ENCODE results near the gene CAMSAP2.

Gene CAMSAP2

DNA sequence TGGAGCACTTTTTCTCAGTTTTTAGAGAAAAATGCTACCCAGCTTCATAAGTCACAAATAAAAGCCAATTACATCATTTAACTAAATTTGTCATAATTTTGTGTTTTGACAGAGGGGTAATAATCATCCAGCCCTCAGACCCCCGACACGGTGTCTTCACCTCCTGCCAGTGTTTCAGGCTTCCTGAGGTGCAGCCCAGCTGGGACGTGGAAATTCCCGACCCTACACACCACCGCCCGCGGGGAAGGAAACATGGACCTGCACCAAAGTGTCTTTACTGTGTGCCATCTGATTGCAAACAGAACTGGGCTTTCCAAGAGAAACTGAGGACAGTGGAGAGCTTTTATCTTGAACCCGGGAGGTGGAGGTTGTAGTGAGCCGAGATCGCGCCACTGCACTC, 148.3 kb downstream of the CAMSAP2 start:
- H3K4me3 ChIP-seq (ENCODE audit: low read length, poor library complexity, severe bottlenecking): peak overlapping the region; percentile 80
- no peaks in the 10 kb centered on the region for H3K36me3 ChIP-seq (ENCODE audit: insufficient read depth, low read length)
- H2AFZ ChIP-seq (ENCODE audit: low read length): no peak overlapping the region
- no peaks in the 10 kb centered on the region for H3K9me2 ChIP-seq (replicated peaks; ENCODE audit: low read depth, low read length)
- TF ChIP-seq EZH2phosphoT487 (IDR thresholded peaks at IDR 0.05; ENCODE audit: borderline replicate concordance): no peak
- TF ChIP-seq, protein P1, sequence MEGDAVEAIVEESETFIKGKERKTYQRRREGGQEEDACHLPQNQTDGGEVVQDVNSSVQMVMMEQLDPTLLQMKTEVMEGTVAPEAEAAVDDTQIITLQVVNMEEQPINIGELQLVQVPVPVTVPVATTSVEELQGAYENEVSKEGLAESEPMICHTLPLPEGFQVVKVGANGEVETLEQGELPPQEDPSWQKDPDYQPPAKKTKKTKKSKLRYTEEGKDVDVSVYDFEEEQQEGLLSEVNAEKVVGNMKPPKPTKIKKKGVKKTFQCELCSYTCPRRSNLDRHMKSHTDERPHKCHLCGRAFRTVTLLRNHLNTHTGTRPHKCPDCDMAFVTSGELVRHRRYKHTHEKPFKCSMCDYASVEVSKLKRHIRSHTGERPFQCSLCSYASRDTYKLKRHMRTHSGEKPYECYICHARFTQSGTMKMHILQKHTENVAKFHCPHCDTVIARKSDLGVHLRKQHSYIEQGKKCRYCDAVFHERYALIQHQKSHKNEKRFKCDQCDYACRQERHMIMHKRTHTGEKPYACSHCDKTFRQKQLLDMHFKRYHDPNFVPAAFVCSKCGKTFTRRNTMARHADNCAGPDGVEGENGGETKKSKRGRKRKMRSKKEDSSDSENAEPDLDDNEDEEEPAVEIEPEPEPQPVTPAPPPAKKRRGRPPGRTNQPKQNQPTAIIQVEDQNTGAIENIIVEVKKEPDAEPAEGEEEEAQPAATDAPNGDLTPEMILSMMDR (conservative IDR thresholded peaks at IDR 0.05; ENCODE audit: low read length): no peak
- peak overlapping the region; percentile 94 for H3K9ac ChIP-seq (ENCODE audit: low read depth, low read length, poor library complexity, severe bottlenecking)
- peak overlapping the region; percentile 95 for H3K4me2 ChIP-seq (ENCODE audit: low read depth, low read length, poor library complexity, severe bottlenecking)
- no peaks in the 10 kb centered on the region for H3K27me3 ChIP-seq (ENCODE audit: insufficient read depth, low read length, poor library complexity, severe bottlenecking)
- no peaks in the 10 kb centered on the region for H4K20me1 ChIP-seq (ENCODE audit: insufficient read depth, low read length, poor library complexity, severe bottlenecking)
- H3F3A ChIP-seq (ENCODE audit: low read depth): peaks cover 18% of the 10 kb centered on the region
- H3K9me3 ChIP-seq (ENCODE audit: insufficient read depth, low read depth, low read length): no peaks in the 10 kb centered on the region
- H3K4me1 ChIP-seq (ENCODE audit: insufficient read depth, low read length, poor library complexity, severe bottlenecking): peaks cover 73% of the 10 kb centered on the region
- peaks cover 37% of the 10 kb centered on the region for H3K79me2 ChIP-seq (ENCODE audit: insufficient read depth, low read length)

DNA sequence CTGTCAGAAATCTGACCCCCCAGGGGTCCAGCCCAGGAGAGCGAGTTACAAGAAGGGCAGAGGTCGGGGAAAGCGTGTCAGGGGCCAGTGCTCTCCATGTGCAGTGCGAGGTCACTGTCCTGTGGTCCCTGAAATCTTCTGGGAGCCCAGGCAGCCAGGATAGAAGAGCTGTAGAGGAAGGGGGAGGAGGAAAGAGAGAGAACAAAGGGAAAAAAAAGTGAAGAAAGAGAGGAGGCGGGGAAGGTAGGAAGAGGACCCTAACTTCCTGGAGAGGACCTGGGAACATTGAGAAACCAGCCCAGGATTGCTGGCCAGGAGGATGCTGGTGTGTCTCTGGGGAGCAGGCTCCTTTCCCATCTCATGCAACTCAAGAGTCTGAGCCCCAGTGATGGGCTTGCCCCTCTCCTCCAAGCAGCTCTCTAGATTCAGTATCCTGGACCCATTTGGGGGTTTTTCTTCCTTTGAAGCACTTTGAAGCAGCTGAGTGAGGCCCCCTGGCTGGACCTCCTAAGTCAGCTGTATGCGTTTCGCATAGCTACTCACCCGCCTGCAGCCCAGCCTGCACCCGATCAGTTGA, 149.2 kb downstream of the CAMSAP2 start:
- peak overlapping the region; percentile 95 for H3K4me2 ChIP-seq (ENCODE audit: low read depth, low read length, poor library complexity, severe bottlenecking)
- no peak overlapping the region for H2AFZ ChIP-seq (ENCODE audit: low read length)
- H3F3A ChIP-seq (ENCODE audit: low read depth): peaks cover 18% of the 10 kb centered on the region
- H3K36me3 ChIP-seq (ENCODE audit: insufficient read depth, low read length): no peaks in the 10 kb centered on the region
- H4K20me1 ChIP-seq (ENCODE audit: insufficient read depth, low read length, poor library complexity, severe bottlenecking): no peaks in the 10 kb centered on the region
- TF ChIP-seq, protein P1 (conservative IDR thresholded peaks at IDR 0.05; ENCODE audit: low read length): no peak
- no peak for TF ChIP-seq EZH2phosphoT487 (IDR thresholded peaks at IDR 0.05; ENCODE audit: borderline replicate concordance)
- no peaks in the 10 kb centered on the region for H3K9me2 ChIP-seq (replicated peaks; ENCODE audit: low read depth, low read length)
- H3K79me2 ChIP-seq (ENCODE audit: insufficient read depth, low read length): peaks cover 36% of the 10 kb centered on the region
- no peaks in the 10 kb centered on the region for H3K9me3 ChIP-seq (ENCODE audit: insufficient read depth, low read depth, low read length)
- peaks cover 79% of the 10 kb centered on the region for H3K4me1 ChIP-seq (ENCODE audit: insufficient read depth, low read length, poor library complexity, severe bottlenecking)
- H3K9ac ChIP-seq (ENCODE audit: low read depth, low read length, poor library complexity, severe bottlenecking): peak overlapping the region; percentile 94
- no peaks in the 10 kb centered on the region for H3K27me3 ChIP-seq (ENCODE audit: insufficient read depth, low read length, poor library complexity, severe bottlenecking)
- peak overlapping the region; percentile 80 for H3K4me3 ChIP-seq (ENCODE audit: low read length, poor library complexity, severe bottlenecking)

DNA sequence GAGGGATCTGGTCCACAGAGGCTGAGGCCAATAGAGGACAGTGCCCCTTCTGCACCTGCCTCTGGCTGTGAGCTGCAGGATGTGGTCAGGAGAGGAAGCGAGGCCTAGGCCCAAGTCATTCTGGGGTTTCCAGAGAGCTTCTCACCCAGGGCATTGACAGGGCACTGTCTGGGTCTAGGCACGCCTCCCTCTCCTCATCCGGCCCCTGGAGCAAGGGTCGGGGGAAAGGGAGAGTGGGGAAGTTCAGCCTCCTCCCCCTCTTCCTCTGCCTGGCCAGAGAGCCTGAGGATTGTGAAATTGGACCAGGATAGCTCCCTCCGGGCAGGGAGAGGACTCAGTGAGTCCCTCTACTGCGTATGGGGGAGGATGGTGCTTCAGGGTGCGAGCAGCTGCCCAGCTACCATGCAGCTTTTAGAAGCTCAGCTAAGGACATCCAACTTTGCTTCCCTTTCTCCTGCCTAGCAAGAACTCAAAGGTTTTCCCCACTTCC, 149.7 kb downstream of the CAMSAP2 start:
- peaks cover 18% of the 10 kb centered on the region for H3F3A ChIP-seq (ENCODE audit: low read depth)
- H3K9me3 ChIP-seq (ENCODE audit: insufficient read depth, low read depth, low read length): no peaks in the 10 kb centered on the region
- TF ChIP-seq, protein P1 (conservative IDR thresholded peaks at IDR 0.05; ENCODE audit: low read length): no peak
- no peak for TF ChIP-seq EZH2phosphoT487 (IDR thresholded peaks at IDR 0.05; ENCODE audit: borderline replicate concordance)
- no peaks in the 10 kb centered on the region for H4K20me1 ChIP-seq (ENCODE audit: insufficient read depth, low read length, poor library complexity, severe bottlenecking)
- peak overlapping the region; percentile 94 for H3K9ac ChIP-seq (ENCODE audit: low read depth, low read length, poor library complexity, severe bottlenecking)
- peak overlapping the region; percentile 80 for H3K4me3 ChIP-seq (ENCODE audit: low read length, poor library complexity, severe bottlenecking)
- H3K9me2 ChIP-seq (replicated peaks; ENCODE audit: low read depth, low read length): no peaks in the 10 kb centered on the region
- H3K4me1 ChIP-seq (ENCODE audit: insufficient read depth, low read length, poor library complexity, severe bottlenecking): peaks cover 77% of the 10 kb centered on the region
- peaks cover 31% of the 10 kb centered on the region for H3K79me2 ChIP-seq (ENCODE audit: insufficient read depth, low read length)
- H3K4me2 ChIP-seq (ENCODE audit: low read depth, low read length, poor library complexity, severe bottlenecking): peak overlapping the region; percentile 95
- H3K36me3 ChIP-seq (ENCODE audit: insufficient read depth, low read length): no peaks in the 10 kb centered on the region
- H2AFZ ChIP-seq (ENCODE audit: low read length): no peak overlapping the region
- no peaks in the 10 kb centered on the region for H3K27me3 ChIP-seq (ENCODE audit: insufficient read depth, low read length, poor library complexity, severe bottlenecking)

All from Loucy (cell line).